ENCODE results near the gene SLFN11.
A peak's percentile ranks its signal among the peaks of the same experiment; 100 is the strongest.
"Not testable (repeated sequence)": the region's sequence is repeated elsewhere in the genome, so short reads cannot be mapped to it uniquely, and the experiment has no call there.

Gene SLFN11

DNA sequence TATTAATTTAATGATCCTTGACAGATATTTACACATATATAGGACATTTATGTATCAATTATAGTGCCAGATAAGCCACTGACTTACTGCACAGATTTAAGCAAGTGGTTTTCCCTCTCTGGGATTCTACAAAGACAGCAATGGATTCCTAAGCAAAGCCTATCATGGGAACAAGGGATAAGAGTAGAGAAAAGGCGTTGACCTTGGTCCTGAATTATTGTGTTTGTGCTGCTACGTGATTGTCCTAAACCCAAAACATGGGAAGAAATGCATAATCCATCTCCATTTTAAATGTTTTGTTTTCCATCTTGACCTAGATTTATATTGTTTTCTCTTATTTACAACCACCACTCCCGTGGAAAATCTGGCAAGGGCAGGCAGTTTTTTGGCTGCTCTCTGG is 14.0 kb downstream of the SLFN11 start:
- no peak for DNase-seq (ENCODE audit: low read depth)

DNA sequence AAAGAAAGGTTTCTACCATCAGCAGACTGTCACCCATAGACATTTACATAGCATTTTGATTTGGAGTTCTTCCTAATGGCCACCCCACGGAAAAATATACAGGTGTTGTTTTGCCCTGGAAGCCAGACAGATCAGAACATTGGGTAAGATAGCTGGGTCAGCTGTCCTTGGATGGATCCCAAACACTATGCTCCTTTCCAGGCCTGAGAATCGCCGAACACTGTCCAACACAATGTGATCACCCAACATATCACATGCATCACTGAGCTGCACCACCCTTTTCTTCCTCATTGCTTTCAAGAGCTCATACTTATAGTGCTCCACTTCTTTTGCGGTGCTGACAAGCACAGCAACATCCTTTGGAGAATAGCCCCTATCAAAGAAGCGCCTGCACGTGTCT is 21.1 kb downstream of the SLFN11 start:
- DNase-seq (ENCODE audit: low read depth), result no peak

DNA sequence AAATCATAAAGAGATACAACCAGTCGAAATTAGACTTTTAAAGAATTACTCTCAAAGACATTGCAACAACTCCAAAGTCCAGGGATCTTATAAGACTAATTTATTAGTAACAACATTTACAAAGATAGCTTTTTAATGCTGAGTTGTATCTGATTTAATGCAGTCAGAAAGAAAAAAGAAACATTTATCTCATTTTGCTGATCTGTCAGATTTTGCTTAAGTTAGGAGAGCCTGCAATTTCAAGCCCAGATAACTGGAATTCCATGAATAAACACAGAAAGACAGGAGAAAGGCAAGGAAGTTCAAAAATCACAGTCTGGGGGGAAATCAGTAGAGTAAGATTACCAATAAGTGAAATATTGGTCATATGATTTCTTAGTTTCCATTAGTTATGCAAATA is 22.9 kb downstream of the SLFN11 start:
- DNase-seq (ENCODE audit: low read depth), result no peak

DNA sequence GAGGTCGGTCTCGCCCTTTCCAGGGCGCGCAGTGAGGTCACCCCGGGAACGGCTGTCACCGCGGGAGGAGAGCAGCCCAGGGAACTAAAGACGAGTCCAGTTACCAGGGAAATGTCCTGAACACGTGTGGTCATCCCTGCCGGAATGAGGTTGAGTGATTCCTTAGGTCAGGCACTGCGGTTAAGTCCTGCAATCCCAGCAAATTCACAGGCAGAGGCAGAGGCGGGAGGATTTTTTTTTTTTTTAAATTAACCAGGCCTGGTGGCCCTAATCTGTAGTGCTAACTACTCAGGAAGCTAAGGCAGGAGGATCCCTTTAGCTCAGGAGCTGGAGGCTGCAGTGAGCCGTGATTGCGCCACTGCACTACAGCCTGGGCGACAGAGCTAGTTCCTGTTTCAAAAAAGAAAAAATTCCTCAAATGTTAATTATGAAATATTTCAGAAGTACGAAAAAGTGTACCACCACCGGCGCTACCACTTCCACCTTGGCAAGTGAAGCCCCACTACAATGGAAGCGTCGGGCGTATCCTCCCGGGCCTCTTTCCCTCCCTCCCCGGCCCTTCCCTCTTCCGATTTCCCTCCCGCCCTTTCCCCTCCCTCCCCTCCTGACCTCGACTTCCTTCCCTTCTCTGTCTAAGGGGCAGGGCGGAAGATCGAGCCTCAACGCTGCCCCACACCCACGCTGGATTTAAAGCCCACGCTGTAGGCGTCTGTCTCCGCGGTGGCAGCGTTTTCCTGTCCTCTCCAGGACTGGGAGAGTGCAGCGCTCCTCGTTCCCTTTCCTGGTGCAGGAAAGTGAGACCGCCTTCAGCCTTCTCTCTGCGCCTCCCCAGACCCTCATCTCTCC is 27.3 kb downstream of the SLFN11 start:
- DNase-seq (ENCODE audit: low read depth), result peak; percentile 51

DNA sequence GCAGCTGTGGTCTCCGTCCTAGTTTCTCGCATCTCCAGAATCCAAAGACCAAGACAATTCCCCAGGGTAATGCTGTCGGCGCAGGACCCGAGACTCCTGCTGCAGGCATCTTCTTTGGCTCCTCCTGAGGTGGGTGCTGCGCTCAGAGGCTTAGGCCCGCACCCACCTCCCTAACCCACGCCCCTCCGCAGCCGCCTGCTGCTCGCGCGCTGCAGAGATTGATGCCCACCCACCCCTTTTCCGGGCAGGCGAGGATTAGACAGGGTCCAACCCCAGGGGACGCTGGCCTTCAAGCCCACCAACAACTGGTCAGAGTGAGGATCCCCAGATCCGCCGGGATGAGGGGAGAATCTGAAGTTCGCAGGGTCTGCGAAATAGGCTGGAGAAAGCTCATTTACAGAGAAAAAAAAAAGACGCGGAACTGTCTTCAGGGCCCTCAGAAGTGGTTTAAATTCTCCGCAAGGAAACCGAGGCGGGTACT is 27.9 kb downstream of the SLFN11 start:
- DNase-seq (ENCODE audit: low read depth), result no peak

DNA sequence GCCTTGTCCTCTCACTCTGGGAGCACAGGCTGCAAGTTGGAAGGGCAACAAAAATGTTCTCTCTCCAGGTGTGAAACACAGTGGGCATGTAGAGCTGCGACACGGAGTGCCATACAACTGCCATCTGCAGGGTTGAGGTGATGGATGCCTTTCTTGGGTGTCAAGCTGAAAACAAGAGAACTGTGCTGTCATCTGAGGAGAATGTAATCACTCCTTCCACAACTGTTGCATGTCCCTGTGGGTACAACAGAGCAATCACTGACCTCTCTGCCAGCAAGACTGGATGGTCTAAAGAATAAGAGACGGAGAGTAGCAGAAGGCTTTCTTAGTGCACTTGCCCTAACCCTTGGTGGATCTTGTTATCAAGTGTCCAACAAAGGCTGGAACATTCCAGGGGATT is 29.2 kb downstream of the SLFN11 start:
- DNase-seq (ENCODE audit: low read depth), result no peak

DNA sequence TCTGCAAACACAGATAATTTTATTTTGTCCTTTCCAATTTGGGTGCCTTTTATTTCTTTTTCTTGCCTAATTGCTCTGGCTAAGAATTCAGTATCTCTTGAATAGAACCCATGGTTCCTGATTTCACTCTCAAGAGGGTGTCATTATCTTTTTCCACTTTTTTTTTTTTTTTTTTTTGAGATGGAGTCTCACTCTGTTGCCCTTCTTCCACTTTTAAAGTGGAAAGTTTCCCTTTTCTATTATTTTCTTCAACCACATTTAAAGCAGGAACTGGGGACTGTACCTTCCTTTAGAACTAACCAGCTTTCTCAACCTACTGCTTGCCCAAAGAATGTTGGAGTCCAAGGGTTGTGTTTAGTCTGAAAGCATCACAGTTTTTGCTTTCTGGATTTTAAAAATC is 31.1 kb downstream of the SLFN11 start:
- no peak for DNase-seq (ENCODE audit: low read depth)

DNA sequence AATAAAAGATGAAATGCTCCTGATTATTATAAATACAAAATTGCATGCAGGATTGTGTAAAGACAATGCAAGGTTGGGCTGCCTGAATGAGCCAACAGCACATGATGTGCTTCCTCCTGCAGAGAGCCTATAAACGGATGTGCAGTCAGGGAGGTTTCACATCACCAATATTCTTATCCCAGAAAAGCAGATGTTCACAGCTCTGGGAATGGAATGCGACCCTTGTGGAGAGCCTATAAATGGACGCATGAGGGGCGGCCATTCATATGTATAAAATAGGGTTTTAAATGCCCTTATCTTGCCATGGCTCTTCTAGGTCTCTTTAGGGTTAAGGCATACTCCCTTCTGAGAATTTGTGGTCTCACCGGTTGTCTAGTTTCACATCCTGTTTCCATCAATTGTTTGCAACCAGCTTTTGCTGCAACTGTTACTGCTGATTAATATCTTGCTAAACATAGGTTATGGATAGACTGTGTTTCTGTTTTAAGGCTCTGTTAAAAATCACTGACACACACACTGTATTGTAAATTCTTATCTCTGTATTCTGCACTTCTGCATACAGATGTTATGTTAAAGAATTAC is 31.9 kb downstream of the SLFN11 start:
- no peak for DNase-seq (ENCODE audit: low read depth)

DNA sequence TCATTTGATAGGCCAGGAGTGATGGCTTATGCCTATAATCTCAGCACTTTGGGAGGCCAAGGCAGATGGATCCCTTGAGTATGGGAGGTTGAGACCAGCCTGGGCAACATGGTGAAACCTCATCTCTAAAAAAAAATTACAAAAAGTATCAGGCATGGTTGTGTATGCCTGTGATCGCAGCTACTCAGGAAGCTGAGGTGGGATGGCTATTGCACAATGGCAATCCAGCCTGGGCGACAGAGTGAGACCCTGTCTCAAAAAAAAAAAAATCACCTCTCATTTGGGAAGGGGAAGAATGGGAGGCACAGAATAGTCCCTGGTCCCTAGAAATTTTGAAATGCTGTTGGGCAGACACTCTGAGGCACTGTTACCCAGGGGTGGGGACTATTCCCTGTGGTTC is 35.2 kb downstream of the SLFN11 start:
- no peak for DNase-seq (ENCODE audit: low read depth)

DNA sequence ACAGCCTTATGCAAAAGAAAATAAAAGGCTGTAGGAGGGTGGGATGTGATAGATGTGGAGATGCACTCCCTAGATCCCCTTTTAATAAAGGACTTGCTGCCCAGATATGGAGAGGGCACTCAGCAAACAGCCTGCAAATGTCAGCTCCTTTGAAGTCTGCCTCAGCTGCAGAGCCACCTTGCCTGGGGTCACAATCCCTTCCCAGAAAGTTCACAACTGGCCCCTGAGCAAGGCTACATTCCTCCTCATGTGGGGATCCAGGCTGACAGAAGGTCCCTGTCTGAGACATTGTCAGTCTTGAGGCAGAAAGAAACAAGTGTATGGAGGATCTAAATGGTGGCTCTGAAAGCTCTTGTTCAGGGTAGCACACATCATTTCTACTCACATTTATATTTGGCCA is 36.1 kb downstream of the SLFN11 start:
- no peak for DNase-seq (ENCODE audit: low read depth)

DNA sequence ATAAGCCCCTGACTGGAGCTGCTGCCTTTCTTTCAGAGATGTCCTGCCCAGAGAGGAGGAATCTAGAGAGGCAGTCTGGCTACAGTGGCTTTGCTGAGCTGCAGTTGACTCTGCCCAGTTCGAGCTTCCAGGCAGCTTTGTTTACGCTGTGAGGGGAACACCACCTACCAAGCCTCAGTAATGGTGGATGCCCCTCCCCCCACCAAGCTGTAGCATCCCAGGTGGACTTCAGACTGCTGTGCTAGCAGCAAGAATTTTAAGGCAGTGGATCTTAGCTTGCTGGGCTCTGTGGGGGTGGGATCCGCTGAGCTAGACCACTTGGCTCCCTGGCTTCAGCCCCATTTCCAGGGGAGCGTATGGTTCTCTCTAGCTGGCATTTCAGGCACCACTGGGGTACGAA is 39.8 kb downstream of the SLFN11 start:
- DNase-seq (ENCODE audit: low read depth), result not testable (repeated sequence)

DNA sequence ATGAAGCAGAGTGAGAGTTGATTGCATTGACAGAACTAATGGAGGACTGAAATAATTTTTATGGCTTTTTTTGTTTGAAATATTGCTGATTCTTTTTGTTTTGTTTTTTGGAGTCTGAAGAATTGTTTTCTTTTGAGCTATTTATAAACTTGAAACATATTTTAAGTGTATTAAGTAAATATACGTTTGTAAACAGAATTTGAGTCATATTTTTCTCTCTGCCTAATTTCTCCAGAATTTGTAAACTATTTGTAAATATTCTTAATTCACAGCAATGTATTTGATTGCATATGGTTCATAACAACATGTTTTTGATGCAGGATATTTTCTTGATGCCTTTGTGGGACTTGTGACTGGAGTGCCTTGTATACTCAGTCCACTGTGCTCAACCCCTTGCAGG is 50.7 kb downstream of the SLFN11 start:
- no peak for DNase-seq (ENCODE audit: low read depth)

DNA sequence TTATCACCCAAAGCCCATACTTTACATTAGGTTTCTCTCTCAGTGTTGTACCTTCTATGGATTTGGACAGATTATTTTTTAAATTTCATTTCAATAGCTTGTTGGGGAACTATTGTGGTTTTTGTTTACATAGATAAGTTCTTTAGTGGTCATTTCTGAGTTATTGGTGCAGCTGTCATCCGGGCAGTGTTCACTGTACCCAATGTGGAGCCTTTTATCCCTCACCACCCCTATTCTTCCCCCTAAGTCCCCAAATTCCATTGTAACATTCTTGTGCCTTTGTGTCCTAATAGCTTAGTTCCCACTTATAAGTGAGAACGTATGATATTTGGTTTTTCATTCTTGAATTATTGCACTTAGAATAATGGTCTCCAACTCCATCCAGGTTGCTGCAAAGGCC is 57.5 kb downstream of the SLFN11 start:
- no peak for DNase-seq (ENCODE audit: low read depth)

DNA sequence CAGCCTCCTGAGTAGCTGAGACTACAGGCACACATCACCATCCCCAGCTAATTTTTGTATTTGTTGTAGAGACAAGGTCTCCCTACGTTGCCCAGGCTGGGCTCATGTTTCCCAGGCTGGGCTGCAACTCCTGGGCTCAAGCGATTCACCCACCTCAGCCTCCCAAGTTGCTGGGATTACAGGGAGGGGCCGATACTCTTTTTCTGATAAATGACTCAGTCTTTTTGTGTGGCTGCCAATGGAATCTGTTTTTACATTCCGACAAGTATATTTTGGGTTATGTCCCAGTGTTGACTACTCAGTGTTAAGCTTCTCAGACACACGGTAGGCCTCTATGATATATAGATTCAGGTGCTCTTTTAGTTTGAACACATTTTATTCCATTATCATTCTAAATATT is 58.1 kb downstream of the SLFN11 start:
- DNase-seq (ENCODE audit: low read depth), result no peak

DNA sequence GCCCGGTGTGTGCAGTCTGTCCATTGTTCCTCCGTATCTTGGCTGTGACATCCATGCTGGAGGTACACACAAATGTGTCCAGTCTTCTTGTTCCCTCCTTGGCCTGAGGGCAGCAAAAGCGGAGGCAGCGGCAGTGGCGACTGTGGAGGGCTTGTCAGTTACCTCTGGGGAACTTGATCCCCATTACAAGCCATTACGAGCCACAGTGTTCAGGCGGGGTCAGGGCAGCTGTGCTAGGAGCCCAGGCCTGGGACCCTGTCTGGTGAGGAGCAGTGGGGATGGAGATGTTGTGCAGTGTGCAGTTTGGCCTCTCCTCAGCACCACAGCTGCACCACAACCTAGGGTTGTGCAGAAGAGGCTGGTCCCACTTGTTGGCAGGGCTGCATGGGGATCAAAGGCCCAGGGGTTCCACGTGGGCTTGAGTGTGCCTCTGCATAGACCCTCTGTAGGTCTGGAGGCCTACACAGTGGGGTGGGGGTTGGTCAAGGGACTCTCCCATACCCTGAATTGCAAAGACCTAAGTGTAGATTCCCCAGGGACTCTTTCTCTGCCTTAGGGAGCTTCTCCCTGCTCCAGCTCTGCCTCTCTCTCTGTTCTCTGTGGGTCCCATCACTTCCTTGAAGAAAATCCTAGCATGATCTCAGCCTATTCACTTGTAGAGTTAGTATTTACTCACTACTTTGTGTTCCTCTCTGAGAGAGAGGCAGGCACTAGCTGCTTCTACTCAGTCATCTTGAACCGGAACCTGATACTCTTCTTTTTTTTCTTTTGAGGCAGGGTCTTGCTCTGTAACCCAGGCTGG is 58.8 kb downstream of the SLFN11 start:
- no peak for DNase-seq (ENCODE audit: low read depth)

DNA sequence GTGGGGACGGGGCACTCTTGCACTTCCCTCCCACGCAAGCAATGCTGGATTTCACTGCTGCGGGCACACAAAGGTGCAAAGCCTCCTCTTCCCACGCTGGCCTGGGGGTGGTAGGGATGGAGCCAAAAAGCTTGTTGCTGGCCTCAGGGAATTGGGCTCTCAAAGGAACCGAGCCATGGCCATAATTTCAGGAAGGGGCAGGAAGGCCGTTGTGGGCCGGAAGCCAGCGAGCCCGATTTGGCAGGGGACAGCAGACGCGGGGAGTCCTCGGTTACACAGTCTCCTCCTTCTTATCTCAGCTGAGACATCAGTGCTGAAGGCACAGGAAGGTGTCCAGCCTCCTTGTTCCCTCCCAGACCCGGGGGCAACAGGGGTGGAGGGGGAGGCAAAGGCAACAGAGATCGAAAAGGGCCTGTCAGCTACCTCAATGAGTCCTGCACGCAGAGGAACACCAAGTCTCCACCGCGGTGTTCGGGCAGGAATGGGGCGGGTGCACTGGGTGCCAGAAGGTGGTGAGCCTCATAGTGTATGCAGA is 59.5 kb downstream of the SLFN11 start:
- DNase-seq (ENCODE audit: low read depth), result no peak

DNA sequence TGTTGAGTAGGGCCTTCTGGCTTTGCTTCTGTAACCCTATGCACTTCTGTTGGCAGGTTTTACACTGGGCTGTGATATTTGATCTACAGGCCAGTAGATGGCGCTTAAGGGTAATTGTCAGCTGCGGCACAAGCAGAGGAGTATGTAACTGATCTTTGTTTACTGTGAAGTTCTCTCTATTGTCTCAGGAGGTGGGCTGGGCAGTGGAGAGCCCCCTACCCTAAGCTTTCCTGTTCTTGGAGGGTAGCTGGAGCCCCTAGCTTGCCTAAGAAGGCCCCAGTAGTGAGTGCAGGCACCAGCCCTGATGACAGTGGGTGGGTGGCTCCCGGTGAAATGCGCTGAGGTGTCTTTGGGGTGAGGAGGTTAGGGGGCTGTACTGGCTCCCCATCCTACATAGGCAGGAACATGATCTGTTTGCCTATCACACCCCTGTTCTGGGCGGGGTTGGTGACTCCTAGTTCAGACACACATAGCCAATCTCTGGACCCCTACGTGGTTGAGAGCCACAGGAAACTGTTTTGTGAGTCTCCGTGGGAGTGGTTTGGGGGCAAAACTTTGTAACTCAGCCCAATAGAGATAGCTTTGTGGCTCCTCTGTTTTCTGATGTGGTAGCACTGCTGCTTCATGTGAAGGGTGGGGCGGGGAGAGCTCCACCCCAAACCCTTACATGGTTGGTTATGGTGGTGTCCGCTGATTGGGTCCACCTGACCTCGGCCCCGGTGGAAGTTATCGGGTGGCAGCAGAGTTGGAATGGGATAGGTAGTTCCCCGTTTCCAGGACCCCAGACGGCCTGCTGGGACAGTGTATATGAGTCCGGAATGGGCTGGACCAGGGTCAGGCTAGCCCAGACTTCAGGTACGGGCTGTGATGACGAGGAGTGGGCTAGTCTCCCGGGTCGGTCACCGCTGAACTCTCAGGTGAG is 60.4 kb downstream of the SLFN11 start:
- peak; percentile 56 for DNase-seq (ENCODE audit: low read depth)

DNA sequence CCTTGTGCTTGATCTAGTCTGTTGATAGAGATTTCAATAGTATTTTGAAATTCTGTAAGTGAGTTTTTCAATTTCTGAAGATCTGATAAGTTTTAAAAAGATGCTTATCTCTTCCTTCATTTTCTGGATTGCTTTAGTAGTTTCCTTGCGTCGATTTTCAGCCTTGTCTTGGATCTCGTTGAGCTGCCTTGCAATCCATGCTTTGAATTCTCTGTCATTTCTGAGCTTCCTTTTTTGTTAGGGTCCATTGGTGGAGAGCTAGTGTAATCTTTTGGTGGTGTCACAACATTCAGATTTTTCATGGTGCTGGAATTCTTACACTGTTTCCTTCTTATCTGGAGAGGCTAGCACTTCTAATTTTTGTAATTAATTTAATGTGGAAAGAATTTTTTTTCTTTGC is 61.1 kb downstream of the SLFN11 start:
- no peak for DNase-seq (ENCODE audit: low read depth)

DNA sequence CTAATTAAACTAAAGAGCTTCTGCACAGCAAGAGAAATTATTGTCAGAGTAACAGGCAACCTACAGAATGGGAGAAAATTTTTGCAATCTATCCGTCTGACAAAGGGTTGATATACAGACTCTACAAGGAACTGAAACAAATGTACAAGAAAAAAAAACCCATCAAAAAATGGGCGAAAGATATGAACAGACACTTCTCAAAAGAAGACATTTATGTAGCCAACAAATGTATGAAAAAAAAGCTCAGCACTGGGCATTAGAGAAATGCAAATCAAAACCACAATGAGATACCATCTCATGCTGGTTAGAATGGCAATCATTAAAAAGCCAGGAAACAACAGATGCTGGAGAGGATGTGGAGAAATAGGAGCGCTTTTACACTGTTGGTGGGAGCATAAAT is 64.1 kb downstream of the SLFN11 start:
- not testable (repeated sequence) for DNase-seq (ENCODE audit: low read depth)
